HepG2 (cell line): Measurements from ENCODE around the gene GDPGP1. TPM values are rescaled to one million over a fixed set of nuclear protein-coding genes. Genes with fewer than 3 reads are reported as not detected.

ENCODE experiments used
- ATAC-seq: fragments of 200-7000 bp; cut with Tn5 transposase; 3 replicates; pipeline ENCODE4 v1.9.1; 2020; ENCODE audit warnings: mild to moderate bottlenecking, moderate library complexity
- BruUV-seq: library from RNA; stranded (reverse); fragments of 400-500 nt; replicated peaks from 2 replicates; lab custom pipeline; 2021; lab: Mats Ljungman, UMichigan
- CTCF ChIA-PET: fragments of 300-600 bp; formaldehyde crosslinking; extraction: SDS; loops from one replicate; lab custom pipeline; 2021; ENCODE audit warnings: low total read pairs, inconsistent platforms, low intra/inter-chr PET ratio; lab: Yijun Ruan, JAX
- POLR2A ChIA-PET: fragments of 350-600 bp; sonication (Branson Sonifier 250); formaldehyde crosslinking; loops from one replicate; lab custom pipeline; 2020; ENCODE audit warnings: antibody characterized with exemption, inconsistent platforms; lab: Yijun Ruan, JAX
- DNase-seq: peaks from one replicate; pipeline ENCODE4 v3.0.0-alpha.2; 2015; ENCODE audit warnings: low spot score
- FAIRE-seq: peaks from 3 replicates; lab custom pipeline; 2011; peaks lifted over from hg19 to GRCh38; lab: Jason Lieb, UNC
- H2AFZ ChIP-seq: one replicate; pipeline ENCODE4 v1.6.1; 2011; ENCODE audit warnings: low read length, inconsistent platforms
- H3K27ac ChIP-seq: fragments of 300-600 bp; 3 replicates; pipeline ENCODE4 v1.8.0; 2011; ENCODE audit warnings: mixed run types, mild to moderate bottlenecking, mixed read lengths, low read length, inconsistent platforms; ENCODE audit not compliant: insufficient read depth; ENCODE audit errors: extremely low read length
- H3K27me3 ChIP-seq, 2 experiments: fragments of 200-600 bp in 1 of 2; 2 replicates in 1 of 2; 3 replicates in 1 of 2; pipeline versions ENCODE4 v1.6.0 to v1.8.0; 2011; ENCODE audit warnings: low read length in 2 of 2, mild to moderate bottlenecking in 2 of 2, moderate library complexity in 2 of 2, inconsistent platforms in 1 of 2; ENCODE audit not compliant: insufficient read depth in 2 of 2, control insufficient read depth in 1 of 2
- H3K36me3 ChIP-seq, 2 experiments: fragments of 200-600 bp in 1 of 2; replicated peaks in 1 of 2; 2 replicates in 1 of 2; 3 replicates in 1 of 2; pipeline versions ENCODE4 v1.5.1 to v1.8.0; 2011; ENCODE audit warnings: low read length in 2 of 2, inconsistent platforms in 1 of 2; ENCODE audit not compliant: insufficient read depth in 2 of 2, control insufficient read depth in 1 of 2
- H3K4me1 ChIP-seq: 2 replicates; pipeline ENCODE4 v1.5.1; 2012; ENCODE audit warnings: low read length, inconsistent platforms; ENCODE audit not compliant: insufficient read depth
- H3K4me2 ChIP-seq: 2 replicates; pipeline ENCODE4 v1.6.0; 2011; ENCODE audit warnings: low read depth, low read length, inconsistent platforms
- H3K4me3 ChIP-seq, 3 experiments: fragments of 200-600 bp in 1 of 3; sonication (generic), shearing (Covaris generic) in 1 of 3; replicated peaks in 1 of 3; 2 replicates each; pipeline ENCODE4 v1.5.1; 2011 to 2016; ENCODE audit warnings: low read length in 3 of 3, inconsistent platforms in 2 of 3, low read depth in 2 of 3, mild to moderate bottlenecking in 2 of 3, control low read depth in 1 of 3, mixed read lengths in 1 of 3; ENCODE audit not compliant: insufficient read depth in 1 of 3
- H3K79me2 ChIP-seq: one replicate; pipeline ENCODE4 v1.6.1; 2011; ENCODE audit warnings: low read length, inconsistent platforms; ENCODE audit not compliant: insufficient read depth
- H3K9ac ChIP-seq: 2 replicates; pipeline ENCODE4 v1.6.0; 2011; ENCODE audit warnings: mild to moderate bottlenecking, low read depth, low read length, inconsistent platforms; ENCODE audit not compliant: insufficient read depth
- H3K9me3 ChIP-seq: 2 replicates; pipeline ENCODE4 v1.5.1; 2012; ENCODE audit warnings: mild to moderate bottlenecking, low read length
- H4K20me1 ChIP-seq: 2 replicates; pipeline ENCODE4 v1.6.0; 2011; ENCODE audit warnings: inconsistent platforms, mild to moderate bottlenecking, low read length, moderate library complexity; ENCODE audit not compliant: insufficient read depth
- CBX1 ChIP-seq: IDR thresholded peaks from one replicate; pipeline ENCODE4 v1.6.1; 2016; ENCODE audit warnings: antibody characterized with exemption, low read depth
- HDAC2 ChIP-seq: sonication (generic); formaldehyde crosslinking; IDR thresholded peaks from 2 replicates; pipeline ENCODE4 v1.4.0; 2020; ENCODE audit warnings: missing genetic modification reagents
- MTF2 ChIP-seq: sonication (generic); formaldehyde crosslinking; IDR thresholded peaks from 2 replicates; pipeline ENCODE4 v1.5.0; 2020; ENCODE audit warnings: missing genetic modification reagents, borderline replicate concordance
- NFYC ChIP-seq: IDR thresholded peaks from 2 replicates; pipeline ENCODE4 v1.6.1; 2016; ENCODE audit warnings: missing genetic modification reagents, missing compliant biosample characterization
- NRL ChIP-seq: sonication (generic); formaldehyde crosslinking; IDR thresholded peaks from 2 replicates; pipeline ENCODE4 v1.5.0; 2020; ENCODE audit warnings: missing genetic modification reagents, mild to moderate bottlenecking, moderate library complexity, borderline replicate concordance
- PHF21A ChIP-seq: sonication (generic); formaldehyde crosslinking; IDR thresholded peaks from 2 replicates; pipeline ENCODE4 v1.5.0; 2020; ENCODE audit warnings: mild to moderate bottlenecking, missing genetic modification reagents
- RCOR2 ChIP-seq: IDR thresholded peaks from 2 replicates; pipeline ENCODE4 v1.6.1; 2016; ENCODE audit warnings: missing biosample characterization, missing genetic modification reagents
- RXRB ChIP-seq: IDR thresholded peaks from 2 replicates; pipeline ENCODE4 v1.6.1; 2016; ENCODE audit warnings: borderline replicate concordance, missing genetic modification reagents, missing compliant biosample characterization
- SATB2 ChIP-seq: sonication (generic); formaldehyde crosslinking; IDR thresholded peaks from 2 replicates; pipeline ENCODE4 v1.5.0; 2020; ENCODE audit warnings: missing genetic modification reagents
- SMC3 ChIP-seq: IDR thresholded peaks from 2 replicates; pipeline ENCODE4 v1.6.1; 2011; ENCODE audit warnings: low read length, improper control_type of control experiment
- SOX13 ChIP-seq, 3 experiments: fragments of 450-650 bp in 1 of 3; sonication (generic) in 1 of 3; formaldehyde crosslinking in 1 of 3; IDR thresholded peaks in 2 of 3; conservative IDR thresholded peaks in 1 of 3; 2 replicates each; pipeline versions ENCODE4 v1.5.0 to v1.6.1; 2016 to 2020; ENCODE audit warnings: antibody characterized with exemption in 1 of 3, mild to moderate bottlenecking in 1 of 3, missing compliant biosample characterization in 1 of 3, missing genetic modification reagents in 1 of 3, moderate library complexity in 1 of 3
- ZNF18 ChIP-seq: sonication (generic); formaldehyde crosslinking; IDR thresholded peaks from 2 replicates; pipeline ENCODE4 v1.8.0; 2022; ENCODE audit warnings: mild to moderate bottlenecking, missing genetic modification reagents; ENCODE audit not compliant: insufficient replicate concordance
- ZNF367 ChIP-seq: sonication (generic); formaldehyde crosslinking; IDR thresholded peaks from 2 replicates; pipeline ENCODE4 v1.4.0; 2020; ENCODE audit warnings: missing genetic modification reagents, borderline replicate concordance
- ZNF670 ChIP-seq: sonication (generic); formaldehyde crosslinking; IDR thresholded peaks from 2 replicates; pipeline ENCODE4 v1.8.0; 2022; ENCODE audit warnings: mild to moderate bottlenecking, missing genetic modification reagents, borderline replicate concordance
- ZNF724P ChIP-seq: sonication (generic); formaldehyde crosslinking; IDR thresholded peaks from 2 replicates; pipeline ENCODE4 v1.8.0; 2022; ENCODE audit warnings: missing genetic modification reagents, borderline replicate concordance
- ZSCAN20 ChIP-seq: sonication (generic); formaldehyde crosslinking; IDR thresholded peaks from 2 replicates; pipeline ENCODE4 v1.4.0; 2020; ENCODE audit warnings: missing genetic modification reagents, mild to moderate bottlenecking, borderline replicate concordance
- ZSCAN31 ChIP-seq: sonication (generic); formaldehyde crosslinking; IDR thresholded peaks from 2 replicates; pipeline ENCODE4 v1.5.0; 2020; ENCODE audit warnings: low read depth, mild to moderate bottlenecking, missing genetic modification reagents
- WGBS: methylation state at CpG from one replicate; pipeline ENCODE4 v1.1.6; 2017; ENCODE audit warnings: low lambda C conversion rate; 5-methylcytosine and 5-hydroxymethylcytosine counted together
- in situ Hi-C: cut with HindIII; loops from 2 replicates; pipeline ENCODE4 v1.10.0; 2017; ENCODE audit warnings: low pct_unique_long_range_greater_than_20kb; ENCODE audit not compliant: extremely low pct_ligation_motif_present
- intact Hi-C: fragments of 100-400 bp; cut with micrococcal nuclease; formaldehyde crosslinking; loops from one replicate; pipeline ENCODE4 v1.10.0; 2022; ENCODE audit not compliant: unreplicated experiment
- polyA plus RNA-seq, 8 experiments: library from polyadenylated mRNA; depleted of rRNA in 3 of 8; stranded (reverse) in 7 of 8; unstranded in 1 of 8; fragments of >200 nt; fragmentation: Illumina TruSeq in 4 of 8; extraction: Trizol in 4 of 8; gene quantifications; 2 replicates each; pipeline versions ENCODE4 v1.2.1 to v1.2.3, GENCODE V29; 2011 to 2016; ENCODE audit warnings: low read depth in 4 of 8, missing spikeins in 1 of 8, mixed read lengths in 1 of 8; ENCODE audit not compliant: insufficient read depth in 1 of 8
- total RNA-seq, 5 experiments: library from RNA; depleted of rRNA; stranded (reverse); fragments of >200 nt; fragmentation: Illumina TruSeq; extraction: Trizol; gene quantifications; 2 replicates each; pipeline ENCODE4 v1.2.3, GENCODE V29; 2016; ENCODE audit warnings: low read depth in 1 of 5

Gene GDPGP1
- total and polyA plus RNA-seq, 2 of the 13 experiments (the other 11 are each of a cell fraction or from before 2014, with no cell fraction given): 1.5 to 4.3 TPM

GRCh38 chr15:90208356-90208755 is 25.7 kb upstream of the GDPGP1 start:
- 75% methylated on average over 6 of the region's 6 CpGs for WGBS
- intact Hi-C loops: no loop called here
- no peak overlapping the region for H2AFZ ChIP-seq
- H3K9ac ChIP-seq: no peak overlapping the region
- no peak overlapping the region for H3K27ac ChIP-seq
- no peaks in the 10 kb centered on the region for H3K27me3 ChIP-seq
- no peaks in the 10 kb centered on the region for H3K79me2 ChIP-seq
- ChIA-PET POLR2A (no interaction called here), CTCF (no interaction called here)
- no peak overlapping the region for H3K4me3 ChIP-seq
- in situ Hi-C loops: no loop called here
- TF ChIP-seq RXRB: no peak
- TF ChIP-seq PHF21A: no peak
- 0 out of 2 replicates have a peak, but pooled peaks have one; percentile 20 for TF ChIP-seq SOX13 (IDR thresholded peaks at IDR 0.05)
- TF ChIP-seq SOX13 (CRISPR knock-in tag; conservative IDR thresholded peaks at IDR 0.05 in 1 of 2, IDR thresholded peaks at IDR 0.05 in 1 of 2): no peak
- BruUV-seq: no TSS peak
- no peaks in the 10 kb centered on the region for H3K9me3 ChIP-seq
- H3K36me3 ChIP-seq: peaks cover 2 to 7% of the 10 kb centered on the region in 2 experiments; a peak in 2 of 5 replicates
- DNase-seq (no peak), ATAC-seq (no peak), FAIRE-seq (no peak)
- peaks cover 6% of the 10 kb centered on the region; the same call in 1 of the 2 replicates for H4K20me1 ChIP-seq
- H3K4me1 ChIP-seq: peaks cover 33% of the 10 kb centered on the region
- H3K4me2 ChIP-seq: no peak overlapping the region

- no peak for DNase-seq
- no peak for FAIRE-seq
- in situ Hi-C loops (no loop called here), intact Hi-C loops (no loop called here)
- H3K9me3 ChIP-seq: no peaks in the 10 kb centered on the region
- peaks cover 2 to 7% of the 10 kb centered on the region in 2 experiments; a peak in 2 of 5 replicates for H3K36me3 ChIP-seq
- TF ChIP-seq HDAC2 (CRISPR knock-in tag) (no peak), CBX1 (no peak), RCOR2 (CRISPR knock-in tag) (no peak), ZSCAN31 (no peak), ZNF724P (CRISPR knock-in tag) (no peak), NRL (CRISPR knock-in tag) (no peak), PHF21A (no peak), SMC3 (no peak), ZNF18 (CRISPR knock-in tag) (no peak), ZNF670 (CRISPR knock-in tag) (no peak), SATB2 (no peak), MTF2 (CRISPR knock-in tag) (no peak), ZNF367 (CRISPR knock-in tag) (no peak), ZSCAN20 (CRISPR knock-in tag) (no peak), NFYC (no peak)
- POLR2A ChIA-PET: no interaction called here
- H3K27me3 ChIP-seq: no peaks in the 10 kb centered on the region
- H3K9ac ChIP-seq: no peak overlapping the region
- no peaks in the 10 kb centered on the region for H3K79me2 ChIP-seq
- peaks cover 6% of the 10 kb centered on the region; the same call in 1 of the 2 replicates for H4K20me1 ChIP-seq
- no peak overlapping the region for H2AFZ ChIP-seq
- CTCF ChIA-PET: no interaction called here
- no peak for ATAC-seq
- no peak overlapping the region for H3K4me3 ChIP-seq
- no TSS peak for BruUV-seq
- 91% methylated on average over 9 of the region's 9 CpGs for WGBS
- H3K4me2 ChIP-seq: no peak overlapping the region
- no peak overlapping the region for H3K27ac ChIP-seq
- peaks cover 31% of the 10 kb centered on the region for H3K4me1 ChIP-seq
These were observed 24.4 kb upstream of the GDPGP1 start for GRCh38 chr15:90209591-90209990.
